T-helper 2 cell treated with Interferon-gamma antibody and Interleukin-4, amounts not matched to agents 100 ng/mL and 5 ng/mL, for 36 hours (primary cell): ENCODE data around the gene FNDC4. TPM values are rescaled to one million over a fixed set of nuclear protein-coding genes. Genes with fewer than 3 reads are reported as not detected.

Experiments used
- total RNA-seq: library from RNA; stranded (reverse); gene quantifications from 2 replicates; pipeline ENCODE4 v1.2.3, GENCODE V29; 2022

FNDC4 gene
- total RNA-seq, 1 donor from 2014 or later, result not detected

Other genes with a start within 250 kb of the FNDC4 start
- 0.14 and 0.48 TPM in 2 replicates for gene SLC30A3, start 232.2 kb downstream of the FNDC4 start, total RNA-seq
- not detected in 2 replicates for gene DNAJC5G, start 219.8 kb downstream of the FNDC4 start, total RNA-seq
- 0.16 TPM in 1 of 2 replicates, not detected in the other for gene TRIM54, start 212.8 kb downstream of the FNDC4 start, total RNA-seq
- 1.5 and 2.0 TPM in 2 replicates for gene UCN, start 186.8 kb downstream of the FNDC4 start, total RNA-seq
- 75.7 and 80.0 TPM in 2 replicates for gene MPV17, start 172.1 kb downstream of the FNDC4 start, total RNA-seq
- 72.2 and 75.6 TPM in 2 replicates for gene GTF3C2, start 138.4 kb downstream of the FNDC4 start, total RNA-seq
- gene EIF2B4, start 124.9 kb downstream of the FNDC4 start, total RNA-seq, result 39.0 and 43.0 TPM in 2 replicates
- gene SNX17, start 124.6 kb downstream of the FNDC4 start, total RNA-seq, result 116 and 118 TPM in 2 replicates
- 13.1 and 13.2 TPM in 2 replicates for gene ZNF513, start 114.5 kb downstream of the FNDC4 start, total RNA-seq
- 120 TPM in 2 replicates for gene PPM1G, start 85.6 kb downstream of the FNDC4 start, total RNA-seq
- 81.4 and 87.3 TPM in 2 replicates for gene NRBP1, start 66.6 kb downstream of the FNDC4 start, total RNA-seq
- 3.8 and 5.3 TPM in 2 replicates for gene KRTCAP3, start 52.8 kb downstream of the FNDC4 start, total RNA-seq
- 8.7 and 9.4 TPM in 2 replicates for gene IFT172, start 5.5 kb downstream of the FNDC4 start, total RNA-seq
- not detected in 2 replicates for gene GCKR, start 1.6 kb upstream of the FNDC4 start, total RNA-seq
- 39.8 and 45.8 TPM in 2 replicates for gene ZNF512, start 87.8 kb upstream of the FNDC4 start, total RNA-seq
- 1.1 and 1.2 TPM in 2 replicates for gene CCDC121, start 133.8 kb upstream of the FNDC4 start, total RNA-seq
- 45.6 and 47.9 TPM in 2 replicates for gene GPN1, start 133.8 kb upstream of the FNDC4 start, total RNA-seq
- 34.0 and 34.5 TPM in 2 replicates for gene SUPT7L, start 168.4 kb upstream of the FNDC4 start, total RNA-seq
- gene SLC4A1AP, start 168.7 kb upstream of the FNDC4 start, total RNA-seq, result 23.8 and 26.3 TPM in 2 replicates